Central memory CD8-positive, alpha-beta T cell (primary cell): Measurements from ENCODE around the gene CLTC.
"Not testable (repeated sequence)": the region's sequence is repeated elsewhere in the genome, so short reads cannot be mapped to it uniquely, and the experiment has no call there.

Experiments used
- ATAC-seq: fragments of 150-1000 bp; cut with Tn5 transposase; replicated peaks from 2 replicates; pipeline ENCODE4 v1.10.0; 2022; ENCODE audit warnings: mild to moderate bottlenecking, moderate FRiP score, moderate number of reproducible peaks; ENCODE audit not compliant: poor library complexity, severe bottlenecking; ENCODE audit errors: extremely low read depth
- DNase-seq, 2 donors: peaks; one replicate each; pipeline ENCODE4 v3.0.0; 2021; ENCODE audit warnings: low spot score in 2 of 2
- H3K27ac Mint-ChIP-seq: one replicate; pipeline ENCODE4 v1.8.0; 2022; ENCODE audit warnings: low read depth, mild to moderate bottlenecking, moderate library complexity, mixed read lengths
- H3K27me3 Mint-ChIP-seq: one replicate; pipeline ENCODE4 v1.8.0; 2022; ENCODE audit warnings: mixed read lengths
- H3K36me3 Mint-ChIP-seq: one replicate; pipeline ENCODE4 v1.8.0; 2022; ENCODE audit warnings: mild to moderate bottlenecking, moderate library complexity, mixed read lengths; ENCODE audit not compliant: insufficient read depth
- H3K4me1 Mint-ChIP-seq: one replicate; pipeline ENCODE4 v1.8.0; 2022; ENCODE audit warnings: mixed read lengths
- H3K4me3 Mint-ChIP-seq: one replicate; pipeline ENCODE4 v1.8.0; 2022; ENCODE audit warnings: mild to moderate bottlenecking, moderate library complexity, mixed read lengths
- H3K9me3 Mint-ChIP-seq: one replicate; pipeline ENCODE4 v1.8.0; 2022; ENCODE audit warnings: mixed read lengths

Gene CLTC

GRCh38 chr17:59619298-59620063, at the start of gene CLTC:
Gene CLTC (plus strand): TSS chr17:59619895. CDS start chr17:59620132, 237 bp downstream.
- H3K36me3 Mint-ChIP-seq, result peaks cover 25% of the 10 kb centered on the region
- no peaks in the 10 kb centered on the region for H3K9me3 Mint-ChIP-seq
- H3K27ac Mint-ChIP-seq, result peak within 1 kb of the TSS; percentile 97
- H3K4me3 Mint-ChIP-seq, result peak within 1 kb of the TSS; percentile 90
- H3K4me1 Mint-ChIP-seq, result peaks cover 46% of the 10 kb centered on the region
- DNase-seq (peak; percentile 90), ATAC-seq (peak; percentile 90)
- H3K27me3 Mint-ChIP-seq, result no peaks in the 10 kb centered on the region

DNA sequence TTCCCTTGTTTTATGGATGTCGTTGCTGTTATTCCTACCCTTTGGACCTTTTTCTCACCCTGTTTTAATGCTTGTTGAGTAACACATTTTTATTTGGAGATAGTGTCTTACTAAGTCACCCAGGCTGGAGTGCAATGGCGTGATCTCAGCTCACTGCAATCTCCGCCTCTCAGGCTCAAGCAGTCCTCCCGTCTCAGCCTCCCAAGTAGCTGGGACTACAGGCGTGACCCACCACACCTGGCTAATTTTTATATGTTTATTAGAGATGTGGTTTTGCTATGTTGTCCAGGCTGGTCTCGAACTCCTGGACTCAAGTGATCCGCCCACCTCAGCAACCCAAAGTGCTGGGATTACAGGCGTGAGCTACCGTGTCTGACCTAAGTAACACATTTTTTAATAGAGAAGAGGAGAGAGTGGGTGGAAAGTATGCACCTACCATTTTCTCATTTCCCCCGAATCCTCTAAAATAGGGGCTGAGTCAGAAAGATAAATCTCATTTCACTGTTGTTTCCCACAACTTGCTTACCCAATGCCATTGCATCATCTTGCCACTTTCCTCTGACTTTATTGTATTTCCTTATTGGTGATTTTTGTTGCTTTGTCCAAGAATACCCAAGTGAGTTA, 47.3 kb upstream of the CLTC start:
- ATAC-seq, result no peak
- H3K27me3 Mint-ChIP-seq, result no peaks in the 10 kb centered on the region
- H3K4me1 Mint-ChIP-seq, result peaks cover 6% of the 10 kb centered on the region

DNA sequence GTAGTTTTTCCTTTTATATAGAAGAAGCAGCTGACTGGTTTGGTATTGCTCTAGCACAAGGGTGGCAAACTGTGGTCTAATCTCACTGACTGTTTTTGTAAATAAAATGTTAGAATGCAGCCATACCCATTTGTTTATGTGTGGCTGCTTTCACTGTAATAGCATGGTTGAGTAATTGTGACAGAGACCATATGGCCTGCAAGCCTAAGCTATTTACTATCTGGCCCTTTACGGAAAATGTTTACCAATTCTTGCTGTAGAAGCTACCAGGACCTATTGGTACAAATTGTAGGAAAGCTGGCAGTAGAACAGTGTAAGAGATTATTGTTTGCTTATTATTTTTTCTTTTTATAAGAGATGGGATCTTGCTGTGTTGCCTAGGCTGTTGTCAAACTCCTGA, 35.5 kb upstream of the CLTC start:
- H3K4me1 Mint-ChIP-seq, H3K4me3 Mint-ChIP-seq, ATAC-seq, DNase-seq, H3K27me3 Mint-ChIP-seq, H3K27ac Mint-ChIP-seq, H3K9me3 Mint-ChIP-seq: not testable (repeated sequence)
- peaks cover 14% of the 10 kb centered on the region for H3K36me3 Mint-ChIP-seq

More for the DNA sequence above, 47.3 kb upstream of the CLTC start:
- DNase-seq, result no peak
- Mint-ChIP-seq H3K4me3 (no peak overlapping the region), H3K27ac (peak overlapping the region; percentile 2), H3K36me3 (peaks cover 25% of the 10 kb centered on the region), H3K9me3 (no peaks in the 10 kb centered on the region)

GRCh38 chr17:59600169-59600568, 19.5 kb upstream of the CLTC start:
- peaks cover 20% of the 10 kb centered on the region for H3K36me3 Mint-ChIP-seq
- H3K27ac Mint-ChIP-seq, result no peak overlapping the region
- H3K9me3 Mint-ChIP-seq, result no peaks in the 10 kb centered on the region
- ATAC-seq (no peak), DNase-seq (no peak)
- peaks cover 5% of the 10 kb centered on the region for H3K4me1 Mint-ChIP-seq
- no peaks in the 10 kb centered on the region for H3K27me3 Mint-ChIP-seq
- H3K4me3 Mint-ChIP-seq, result no peak overlapping the region

DNA sequence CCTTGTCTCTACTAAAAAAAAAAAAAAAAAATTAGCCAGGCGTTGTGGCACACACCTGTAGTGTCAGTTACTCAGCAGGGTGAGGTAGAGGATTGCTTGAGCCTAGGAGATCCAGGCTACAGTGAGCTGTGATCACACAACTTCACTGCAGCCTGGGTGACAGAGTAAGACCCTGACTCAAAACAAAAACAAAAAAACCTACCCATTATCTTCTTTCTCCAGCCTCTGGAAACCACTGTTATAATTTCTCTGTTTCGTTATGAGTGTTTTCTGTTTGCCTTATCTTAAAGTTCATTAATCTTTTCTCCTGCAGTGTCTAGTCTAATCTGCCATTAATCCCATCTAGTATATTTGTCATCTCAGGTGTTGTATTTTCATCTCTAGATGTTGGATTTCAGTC, 18.6 kb upstream of the CLTC start:
- ATAC-seq (no peak), DNase-seq (no peak)
- H3K4me1 Mint-ChIP-seq, result peaks cover 5% of the 10 kb centered on the region
- H3K36me3 Mint-ChIP-seq, result peaks cover 26% of the 10 kb centered on the region
- no peak overlapping the region for H3K27ac Mint-ChIP-seq
- H3K27me3 Mint-ChIP-seq, result no peaks in the 10 kb centered on the region
- H3K9me3 Mint-ChIP-seq, result no peaks in the 10 kb centered on the region
- no peak overlapping the region for H3K4me3 Mint-ChIP-seq

- H3K27ac Mint-ChIP-seq, result no peak overlapping the region
- H3K4me3 Mint-ChIP-seq, result no peak overlapping the region
- peaks cover 27% of the 10 kb centered on the region for H3K36me3 Mint-ChIP-seq
- H3K4me1 Mint-ChIP-seq, result no peaks in the 10 kb centered on the region
- ATAC-seq (no peak), DNase-seq (no peak)
- H3K27me3 Mint-ChIP-seq, result no peaks in the 10 kb centered on the region
- no peaks in the 10 kb centered on the region for H3K9me3 Mint-ChIP-seq
Observed at GRCh38 chr17:59607061-59607460, 12.6 kb upstream of the CLTC start.

DNA sequence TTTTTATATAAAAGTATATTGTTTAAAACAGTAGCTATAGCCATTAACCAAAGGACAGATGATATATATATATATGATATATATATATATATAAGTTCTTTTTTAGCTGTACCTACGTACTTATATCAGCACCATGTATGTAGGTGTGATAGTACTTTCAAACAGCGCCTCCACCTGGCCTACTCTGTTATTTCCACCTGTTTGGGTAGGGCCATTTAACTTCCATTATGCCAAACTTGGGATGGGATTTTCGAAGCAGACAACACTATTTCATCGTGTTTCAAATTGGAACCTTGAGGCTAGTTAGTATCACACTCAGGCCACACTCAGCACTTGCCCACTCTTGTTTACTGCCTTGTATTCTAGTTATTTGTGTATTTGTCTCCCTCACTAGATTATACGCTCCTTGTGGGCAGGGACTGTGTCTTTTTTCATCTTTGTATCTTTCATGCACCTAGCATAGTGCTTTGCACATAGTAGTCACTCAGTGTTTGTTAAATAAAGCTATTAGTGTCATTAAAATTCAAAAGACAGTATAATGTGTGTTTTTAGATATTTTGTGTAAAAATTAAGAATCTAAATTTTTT, 11.8 kb upstream of the CLTC start:
- peaks cover 24% of the 10 kb centered on the region for H3K36me3 Mint-ChIP-seq

DNA sequence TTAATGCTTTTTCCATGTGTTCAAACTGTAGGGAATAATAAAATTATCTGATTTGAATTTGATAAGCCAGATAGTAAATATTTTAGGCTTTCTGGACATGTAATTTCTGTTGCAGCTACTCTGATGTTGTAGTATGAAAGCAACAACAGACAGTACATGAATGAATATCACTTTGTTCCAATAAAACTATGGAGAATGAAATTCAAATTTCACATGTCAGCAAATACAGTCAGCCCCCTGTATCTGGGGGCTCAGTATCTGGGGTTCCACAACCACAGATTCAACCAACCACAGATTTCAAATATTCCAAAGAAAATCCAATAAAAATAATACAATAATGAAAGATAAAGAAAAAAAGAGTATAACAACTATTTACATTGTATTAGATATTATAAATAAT, 8.2 kb upstream of the CLTC start:
- no peak overlapping the region for H3K27ac Mint-ChIP-seq
- peaks cover 12% of the 10 kb centered on the region for H3K36me3 Mint-ChIP-seq
- DNase-seq, result no peak
- H3K27me3 Mint-ChIP-seq, result no peaks in the 10 kb centered on the region
- ATAC-seq, result no peak
- H3K9me3 Mint-ChIP-seq, result no peaks in the 10 kb centered on the region
- no peaks in the 10 kb centered on the region for H3K4me1 Mint-ChIP-seq
- H3K4me3 Mint-ChIP-seq, result no peak overlapping the region

More for the DNA sequence above, 11.8 kb upstream of the CLTC start:
- no peak for DNase-seq
- H3K27ac Mint-ChIP-seq, result no peak overlapping the region
- no peak overlapping the region for H3K4me3 Mint-ChIP-seq
- no peaks in the 10 kb centered on the region for H3K27me3 Mint-ChIP-seq
- ATAC-seq, result no peak
- no peaks in the 10 kb centered on the region for H3K9me3 Mint-ChIP-seq
- no peaks in the 10 kb centered on the region for H3K4me1 Mint-ChIP-seq

- Mint-ChIP-seq H3K27me3 (no peaks in the 10 kb centered on the region), H3K9me3 (no peaks in the 10 kb centered on the region), H3K4me3 (no peak overlapping the region), H3K4me1 (peaks cover 24% of the 10 kb centered on the region), H3K36me3 (peaks cover 23% of the 10 kb centered on the region), H3K27ac (no peak overlapping the region)
- DNase-seq (no peak), ATAC-seq (no peak)
Observed at GRCh38 chr17:59616253-59616920, 3.3 kb upstream of the CLTC start.

DNA sequence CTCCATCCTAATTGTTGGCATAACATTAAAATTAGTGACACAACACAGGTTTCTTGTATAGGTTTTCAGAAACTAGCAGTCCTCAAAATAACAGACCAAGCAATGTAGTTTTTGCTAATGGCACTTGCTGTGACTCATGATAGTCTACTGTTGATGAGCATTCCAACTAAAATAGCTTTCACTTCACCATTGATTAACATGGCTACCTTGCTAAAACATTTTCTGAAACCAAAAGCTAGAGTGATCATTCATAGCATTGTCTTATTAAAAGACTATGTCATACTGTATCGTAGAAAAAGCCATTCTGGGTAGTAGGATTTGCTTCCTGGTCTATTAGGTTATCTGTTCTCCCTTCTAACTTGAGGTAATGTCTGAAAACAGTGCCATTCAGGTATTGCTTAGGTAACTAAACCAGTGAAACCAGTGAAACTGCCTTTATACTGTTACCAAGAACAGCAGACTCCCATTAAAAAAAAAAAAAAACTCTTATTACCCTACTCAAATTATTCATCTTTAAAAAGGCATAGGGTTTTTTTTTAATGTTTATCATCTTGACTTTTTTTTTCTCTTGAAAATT, 2.5 kb upstream of the CLTC start:
- ATAC-seq (no peak), DNase-seq (no peak)
- H3K4me1 Mint-ChIP-seq, result peaks cover 29% of the 10 kb centered on the region
- H3K27ac Mint-ChIP-seq, result peak overlapping the region; percentile 97
- H3K4me3 Mint-ChIP-seq, result no peak overlapping the region
- no peaks in the 10 kb centered on the region for H3K9me3 Mint-ChIP-seq
- H3K27me3 Mint-ChIP-seq, result no peaks in the 10 kb centered on the region
- peaks cover 23% of the 10 kb centered on the region for H3K36me3 Mint-ChIP-seq

- Mint-ChIP-seq H3K27ac (peak overlapping the region; percentile 97), H3K36me3 (peaks cover 23% of the 10 kb centered on the region), H3K4me1 (peaks cover 43% of the 10 kb centered on the region), H3K4me3 (peak overlapping the region; percentile 90), H3K27me3 (no peaks in the 10 kb centered on the region), H3K9me3 (no peaks in the 10 kb centered on the region)
- DNase-seq (no peak), ATAC-seq (no peak)
Observed at GRCh38 chr17:59619035-59619297, 729 bp upstream of the CLTC start.

- ATAC-seq (no peak), DNase-seq (no peak)
- Mint-ChIP-seq H3K4me3 (peak overlapping the region; percentile 90), H3K27ac (peak overlapping the region; percentile 97), H3K4me1 (peaks cover 46% of the 10 kb centered on the region), H3K9me3 (no peaks in the 10 kb centered on the region), H3K27me3 (no peaks in the 10 kb centered on the region), H3K36me3 (peaks cover 25% of the 10 kb centered on the region)
Observed at GRCh38 chr17:59620064-59620359, 317 bp downstream of the CLTC start.
